ENCODE measurements around the gene PLEKHO2. TPM values are rescaled to one million over a fixed set of nuclear protein-coding genes. Genes with fewer than 3 reads are reported as not detected.

The PLEKHO2 gene
- total and polyA plus RNA-seq, 2 of the 13 experiments (the other 11 are each of a cell fraction or from before 2014, with no cell fraction given) = 3.8 to 4.8 TPM

DNA sequence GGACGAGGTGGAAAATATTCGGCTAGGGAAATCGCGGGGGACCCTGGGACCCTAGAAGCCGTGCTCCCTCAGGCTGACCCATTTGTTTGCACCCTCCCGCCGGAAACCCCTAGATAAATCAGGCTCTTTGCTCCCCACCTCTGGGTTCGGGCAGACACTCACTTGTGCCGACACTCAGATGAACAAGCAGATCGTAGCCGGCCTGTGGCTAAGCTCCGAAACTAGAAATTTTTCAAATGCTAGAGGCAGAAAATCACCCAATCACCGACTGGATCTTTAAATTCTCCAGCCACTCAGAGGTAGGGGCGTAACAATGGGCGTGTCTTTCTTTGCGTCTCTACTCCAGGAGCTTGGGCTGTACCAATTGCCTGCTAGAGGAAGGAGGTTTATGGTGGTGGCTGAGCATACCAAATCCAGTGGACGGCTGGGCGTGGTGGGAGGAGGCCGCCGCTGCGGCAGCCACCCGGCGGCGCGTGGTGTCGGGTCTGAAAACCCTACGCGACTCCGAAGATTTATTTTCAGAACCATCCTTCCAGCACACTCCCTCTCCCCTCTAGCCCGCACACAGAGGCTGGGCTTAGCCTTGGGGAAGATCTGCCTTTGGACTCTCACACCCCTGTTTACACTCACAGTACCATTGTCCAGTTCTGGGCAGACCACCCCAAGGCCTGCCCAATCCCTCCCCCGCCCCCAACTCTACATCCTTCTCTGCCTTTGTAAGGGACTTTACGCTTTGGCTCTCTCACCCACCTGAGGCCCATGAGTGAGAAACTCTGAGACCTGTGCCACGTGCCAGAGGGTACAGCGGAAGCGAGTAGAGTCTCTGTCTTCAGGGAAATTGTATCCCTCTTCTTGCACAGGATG is 16.1 kb upstream of the PLEKHO2 start, which contains the start of gene PIF1 (continued):
- TF ChIP-seq ARHGAP35 (CRISPR knock-in tag; IDR thresholded peaks at IDR 0.05; ENCODE audit: borderline replicate concordance) (no peak), ZNF768 (CRISPR knock-in tag; IDR thresholded peaks at IDR 0.05) (peak; percentile 60; the same call in 1 of the 2 replicates), KLF11 (CRISPR knock-in tag; IDR thresholded peaks at IDR 0.05) (no peak), PRPF4 (IDR thresholded peaks at IDR 0.05; ENCODE audit: low read depth, low read length, poor library complexity, severe bottlenecking) (no peak), ZNF441 (CRISPR knock-in tag; IDR thresholded peaks at IDR 0.05; ENCODE audit: borderline replicate concordance) (peak; percentile 51; the same call in 1 of the 2 replicates), ZNF354B (CRISPR knock-in tag; IDR thresholded peaks at IDR 0.05) (no peak), ZBTB7B (CRISPR knock-in tag; IDR thresholded peaks at IDR 0.05) (peak; percentile 87), ZSCAN31 (CRISPR knock-in tag; IDR thresholded peaks at IDR 0.05; ENCODE audit: low read depth) (peak; percentile 28; the same call in 1 of the 2 replicates), SOX5 (CRISPR knock-in tag; IDR thresholded peaks at IDR 0.05; ENCODE audit: borderline replicate concordance) (peak; percentile 67), FOXP4 (CRISPR knock-in tag; IDR thresholded peaks at IDR 0.05) (peak; percentile 59), SOX6 (IDR thresholded peaks at IDR 0.05) (no peak), SOX6 (CRISPR knock-in tag; IDR thresholded peaks at IDR 0.05) (peak; percentile 79), DR1 (CRISPR knock-in tag; IDR thresholded peaks at IDR 0.05) (no peak), HMGXB4 (CRISPR knock-in tag; IDR thresholded peaks at IDR 0.05; ENCODE audit: borderline replicate concordance in 1 of 2, low read depth in 1 of 2) (peak; percentile 49 to 58; a peak in 3 of 4 replicates)
- TF ChIP-seq, protein P1, sequence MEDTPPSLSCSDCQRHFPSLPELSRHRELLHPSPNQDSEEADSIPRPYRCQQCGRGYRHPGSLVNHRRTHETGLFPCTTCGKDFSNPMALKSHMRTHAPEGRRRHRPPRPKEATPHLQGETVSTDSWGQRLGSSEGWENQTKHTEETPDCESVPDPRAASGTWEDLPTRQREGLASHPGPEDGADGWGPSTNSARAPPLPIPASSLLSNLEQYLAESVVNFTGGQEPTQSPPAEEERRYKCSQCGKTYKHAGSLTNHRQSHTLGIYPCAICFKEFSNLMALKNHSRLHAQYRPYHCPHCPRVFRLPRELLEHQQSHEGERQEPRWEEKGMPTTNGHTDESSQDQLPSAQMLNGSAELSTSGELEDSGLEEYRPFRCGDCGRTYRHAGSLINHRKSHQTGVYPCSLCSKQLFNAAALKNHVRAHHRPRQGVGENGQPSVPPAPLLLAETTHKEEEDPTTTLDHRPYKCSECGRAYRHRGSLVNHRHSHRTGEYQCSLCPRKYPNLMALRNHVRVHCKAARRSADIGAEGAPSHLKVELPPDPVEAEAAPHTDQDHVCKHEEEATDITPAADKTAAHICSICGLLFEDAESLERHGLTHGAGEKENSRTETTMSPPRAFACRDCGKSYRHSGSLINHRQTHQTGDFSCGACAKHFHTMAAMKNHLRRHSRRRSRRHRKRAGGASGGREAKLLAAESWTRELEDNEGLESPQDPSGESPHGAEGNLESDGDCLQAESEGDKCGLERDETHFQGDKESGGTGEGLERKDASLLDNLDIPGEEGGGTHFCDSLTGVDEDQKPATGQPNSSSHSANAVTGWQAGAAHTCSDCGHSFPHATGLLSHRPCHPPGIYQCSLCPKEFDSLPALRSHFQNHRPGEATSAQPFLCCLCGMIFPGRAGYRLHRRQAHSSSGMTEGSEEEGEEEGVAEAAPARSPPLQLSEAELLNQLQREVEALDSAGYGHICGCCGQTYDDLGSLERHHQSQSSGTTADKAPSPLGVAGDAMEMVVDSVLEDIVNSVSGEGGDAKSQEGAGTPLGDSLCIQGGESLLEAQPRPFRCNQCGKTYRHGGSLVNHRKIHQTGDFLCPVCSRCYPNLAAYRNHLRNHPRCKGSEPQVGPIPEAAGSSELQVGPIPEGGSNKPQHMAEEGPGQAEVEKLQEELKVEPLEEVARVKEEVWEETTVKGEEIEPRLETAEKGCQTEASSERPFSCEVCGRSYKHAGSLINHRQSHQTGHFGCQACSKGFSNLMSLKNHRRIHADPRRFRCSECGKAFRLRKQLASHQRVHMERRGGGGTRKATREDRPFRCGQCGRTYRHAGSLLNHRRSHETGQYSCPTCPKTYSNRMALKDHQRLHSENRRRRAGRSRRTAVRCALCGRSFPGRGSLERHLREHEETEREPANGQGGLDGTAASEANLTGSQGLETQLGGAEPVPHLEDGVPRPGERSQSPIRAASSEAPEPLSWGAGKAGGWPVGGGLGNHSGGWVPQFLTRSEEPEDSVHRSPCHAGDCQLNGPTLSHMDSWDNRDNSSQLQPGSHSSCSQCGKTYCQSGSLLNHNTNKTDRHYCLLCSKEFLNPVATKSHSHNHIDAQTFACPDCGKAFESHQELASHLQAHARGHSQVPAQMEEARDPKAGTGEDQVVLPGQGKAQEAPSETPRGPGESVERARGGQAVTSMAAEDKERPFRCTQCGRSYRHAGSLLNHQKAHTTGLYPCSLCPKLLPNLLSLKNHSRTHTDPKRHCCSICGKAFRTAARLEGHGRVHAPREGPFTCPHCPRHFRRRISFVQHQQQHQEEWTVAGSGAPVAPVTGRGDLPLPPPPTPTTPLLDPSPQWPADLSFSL (CRISPR knock-in tag; IDR thresholded peaks at IDR 0.05) = no peak
- TF ChIP-seq, protein P2, sequence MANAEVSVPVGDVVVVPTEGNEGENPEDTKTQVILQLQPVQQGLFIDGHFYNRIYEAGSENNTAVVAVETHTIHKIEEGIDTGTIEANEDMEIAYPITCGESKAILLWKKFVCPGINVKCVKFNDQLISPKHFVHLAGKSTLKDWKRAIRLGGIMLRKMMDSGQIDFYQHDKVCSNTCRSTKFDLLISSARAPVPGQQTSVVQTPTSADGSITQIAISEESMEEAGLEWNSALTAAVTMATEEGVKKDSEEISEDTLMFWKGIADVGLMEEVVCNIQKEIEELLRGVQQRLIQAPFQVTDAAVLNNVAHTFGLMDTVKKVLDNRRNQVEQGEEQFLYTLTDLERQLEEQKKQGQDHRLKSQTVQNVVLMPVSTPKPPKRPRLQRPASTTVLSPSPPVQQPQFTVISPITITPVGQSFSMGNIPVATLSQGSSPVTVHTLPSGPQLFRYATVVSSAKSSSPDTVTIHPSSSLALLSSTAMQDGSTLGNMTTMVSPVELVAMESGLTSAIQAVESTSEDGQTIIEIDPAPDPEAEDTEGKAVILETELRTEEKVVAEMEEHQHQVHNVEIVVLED (CRISPR knock-in tag; IDR thresholded peaks at IDR 0.05; ENCODE audit: borderline replicate concordance) = peak; percentile 62; the same call in 1 of the 2 replicates
